ENCODE measurements around the gene ZNF691. TPM values are rescaled to one million over a fixed set of nuclear protein-coding genes. Genes with fewer than 3 reads are reported as not detected.
"Not testable (repeated sequence)": the region's sequence is repeated elsewhere in the genome, so short reads cannot be mapped to it uniquely, and the experiment has no call there.

The ZNF691 gene
- total RNA-seq, 2 experiments from 2014 or later = 6.9 to 7.5 TPM

DNA sequence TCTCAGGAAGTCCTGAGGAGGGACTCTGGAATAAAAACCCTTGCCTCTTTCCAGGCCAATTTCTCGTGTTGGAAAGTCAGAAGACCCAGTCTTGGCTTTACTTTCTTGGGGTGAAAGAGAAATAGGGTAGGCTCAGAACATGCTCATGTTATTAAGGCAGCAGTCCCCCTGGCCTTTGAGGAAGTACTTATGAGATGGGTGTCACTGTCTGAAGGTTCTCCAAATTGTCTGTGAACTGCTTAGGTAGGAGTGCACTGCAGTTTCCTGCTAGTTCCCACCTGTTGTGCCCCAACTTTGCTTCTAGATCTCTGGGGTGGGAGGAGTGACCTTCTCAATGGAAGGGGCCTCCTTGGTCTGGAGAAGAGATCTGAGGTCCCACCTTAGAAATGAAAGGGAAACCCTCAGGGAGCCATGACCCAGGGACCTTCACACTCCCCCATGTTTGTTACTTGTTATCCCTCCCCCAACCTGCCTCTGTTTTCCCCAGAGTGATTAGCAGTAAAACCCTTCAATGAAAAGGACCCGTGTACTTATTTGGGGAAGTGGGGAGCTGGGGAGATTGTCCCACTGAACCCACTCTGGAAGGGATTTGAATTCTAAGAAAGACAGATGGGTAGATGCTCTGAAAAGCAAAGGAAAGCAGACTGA, 5.7 kb downstream of the ZNF691 start:
- Mint-ChIP-seq H3K9me3 (peaks cover 5% of the 10 kb centered on the region), H3K36me3 (ENCODE audit: low read depth) (peaks cover 44% of the 10 kb centered on the region), H3K4me1 (ENCODE audit: low read depth) (peaks cover 28% of the 10 kb centered on the region), H3K27ac (no peak overlapping the region), H3K27me3 (no peaks in the 10 kb centered on the region), H3K4me3 (no peak overlapping the region)
- DNase-seq (no peak), ATAC-seq (no peak)
- TF ChIP-seq CTCF (IDR thresholded peaks at IDR 0.05) = no peak
- intact Hi-C loops (cut with micrococcal nuclease) = no loop called here
- ChIA-PET POLR2A (no interaction called here), CTCF (no interaction called here)

DNA sequence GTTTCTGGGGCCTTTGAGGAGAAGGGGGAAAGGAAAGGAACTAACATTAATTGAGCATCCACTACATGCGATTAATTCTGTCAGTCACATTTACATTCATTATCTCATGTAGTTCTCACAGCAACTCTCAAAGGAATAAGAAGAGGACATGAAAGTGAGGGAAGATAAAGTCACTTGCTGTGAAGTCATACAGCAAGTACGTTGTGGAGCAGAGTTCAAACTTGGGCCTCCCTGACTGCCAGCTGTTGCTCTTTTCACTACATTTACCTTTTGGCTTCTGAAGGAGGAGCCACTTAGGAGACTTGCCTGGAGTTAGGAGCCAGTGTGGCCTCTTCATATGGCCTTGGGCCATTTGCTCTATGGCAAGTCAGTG, 6.2 kb downstream of the ZNF691 start:
- TF ChIP-seq CTCF (IDR thresholded peaks at IDR 0.05) = no peak
- ATAC-seq (no peak), DNase-seq (no peak)
- H3K27me3 Mint-ChIP-seq = no peaks in the 10 kb centered on the region
- H3K27ac Mint-ChIP-seq = no peak overlapping the region
- H3K4me1 Mint-ChIP-seq (ENCODE audit: low read depth) = peaks cover 23% of the 10 kb centered on the region
- intact Hi-C loops (cut with micrococcal nuclease) = no loop called here
- CTCF ChIA-PET = no interaction called here
- POLR2A ChIA-PET = no interaction called here
- H3K36me3 Mint-ChIP-seq (ENCODE audit: low read depth) = peaks cover 41% of the 10 kb centered on the region
- H3K9me3 Mint-ChIP-seq = peaks cover 5% of the 10 kb centered on the region
- no peak overlapping the region for H3K4me3 Mint-ChIP-seq

GRCh38 chr1:42853116-42853884, 6.9 kb downstream of the ZNF691 start:
- Mint-ChIP-seq H3K4me1 (ENCODE audit: low read depth) (peaks cover 16% of the 10 kb centered on the region), H3K9me3 (peaks cover 5% of the 10 kb centered on the region), H3K4me3 (no peak overlapping the region), H3K27me3 (no peaks in the 10 kb centered on the region), H3K27ac (no peak overlapping the region), H3K36me3 (ENCODE audit: low read depth) (peaks cover 38% of the 10 kb centered on the region)
- DNase-seq (no peak), ATAC-seq (no peak)
- TF ChIP-seq CTCF (IDR thresholded peaks at IDR 0.05) = no peak
- intact Hi-C loops (cut with micrococcal nuclease) = no loop called here
- POLR2A ChIA-PET = no interaction called here
- CTCF ChIA-PET = no interaction called here

- ATAC-seq; H3K9me3 Mint-ChIP-seq; intact Hi-C loops (cut with micrococcal nuclease); H3K4me3 Mint-ChIP-seq; CTCF ChIA-PET; DNase-seq; H3K27ac Mint-ChIP-seq; POLR2A ChIA-PET; H3K4me1 Mint-ChIP-seq (ENCODE audit: low read depth): not testable (repeated sequence)
- Mint-ChIP-seq H3K27me3 (peaks cover 10% of the 10 kb centered on the region), H3K36me3 (ENCODE audit: low read depth) (peaks cover 10% of the 10 kb centered on the region)
Measured at GRCh38 chr1:42856554-42856953, 10.1 kb downstream of the ZNF691 start.

- H3K4me1 Mint-ChIP-seq (ENCODE audit: low read depth); H3K9me3 Mint-ChIP-seq; intact Hi-C loops (cut with micrococcal nuclease); H3K27ac Mint-ChIP-seq; POLR2A ChIA-PET; H3K4me3 Mint-ChIP-seq; DNase-seq; CTCF ChIA-PET; H3K36me3 Mint-ChIP-seq (ENCODE audit: low read depth); ATAC-seq: not testable (repeated sequence)
- H3K27me3 Mint-ChIP-seq = peaks cover 20% of the 10 kb centered on the region
Measured at GRCh38 chr1:42859366-42859765, 13.0 kb downstream of the ZNF691 start.

DNA sequence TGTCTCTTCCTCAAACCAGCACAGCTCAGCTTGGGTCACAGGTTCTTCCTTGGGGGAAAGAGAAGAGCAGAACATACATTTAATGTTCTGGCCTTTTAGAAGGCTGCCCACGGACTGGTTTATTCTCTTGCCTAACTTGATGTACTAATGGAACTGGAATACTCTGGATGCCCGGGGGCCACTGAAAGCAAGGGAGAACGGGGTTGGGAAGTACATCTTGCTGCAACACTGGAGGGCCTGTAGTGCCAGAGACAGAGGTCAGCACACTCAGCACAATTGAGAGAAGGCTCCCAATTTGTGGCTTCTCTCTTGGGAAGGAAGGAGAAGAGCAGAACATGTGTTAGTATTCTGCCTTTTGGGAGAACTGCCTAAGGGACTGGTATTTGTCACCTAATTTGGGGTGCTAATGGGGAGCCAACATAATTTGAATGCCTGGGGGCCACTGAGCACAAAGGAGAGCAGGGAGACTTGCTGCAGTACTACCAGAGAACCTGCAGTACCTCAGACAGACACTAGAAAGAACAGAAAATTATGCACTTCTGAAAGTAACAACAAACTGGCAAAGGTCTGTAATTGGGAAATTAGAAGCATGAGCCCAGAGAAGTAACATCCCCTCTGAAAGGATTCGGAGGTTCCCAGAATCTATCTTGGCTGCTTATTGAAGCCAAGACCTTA, 14.1 kb downstream of the ZNF691 start:
- CTCF ChIA-PET = interaction anchor here (1.2 kb wide), 1 partner anchor 44 kb away, joined by 3 read pairs; the partner anchor contains the start of gene ERMAP
- intact Hi-C loops (cut with micrococcal nuclease) = no loop called here
- H3K27ac Mint-ChIP-seq = no peak overlapping the region
- DNase-seq (no peak), ATAC-seq (no peak)
- peaks cover 4% of the 10 kb centered on the region for H3K9me3 Mint-ChIP-seq
- TF ChIP-seq CTCF (IDR thresholded peaks at IDR 0.05) = no peak
- no peaks in the 10 kb centered on the region for H3K4me1 Mint-ChIP-seq (ENCODE audit: low read depth)
- H3K27me3 Mint-ChIP-seq = peaks cover 20% of the 10 kb centered on the region
- H3K4me3 Mint-ChIP-seq = no peak overlapping the region
- POLR2A ChIA-PET = no interaction called here
- no peaks in the 10 kb centered on the region for H3K36me3 Mint-ChIP-seq (ENCODE audit: low read depth)
